ENCODE results near the gene LYST.
"Not testable (repeated sequence)": the region's sequence is repeated elsewhere in the genome, so short reads cannot be mapped to it uniquely, and the experiment has no call there.

Gene LYST

DNA sequence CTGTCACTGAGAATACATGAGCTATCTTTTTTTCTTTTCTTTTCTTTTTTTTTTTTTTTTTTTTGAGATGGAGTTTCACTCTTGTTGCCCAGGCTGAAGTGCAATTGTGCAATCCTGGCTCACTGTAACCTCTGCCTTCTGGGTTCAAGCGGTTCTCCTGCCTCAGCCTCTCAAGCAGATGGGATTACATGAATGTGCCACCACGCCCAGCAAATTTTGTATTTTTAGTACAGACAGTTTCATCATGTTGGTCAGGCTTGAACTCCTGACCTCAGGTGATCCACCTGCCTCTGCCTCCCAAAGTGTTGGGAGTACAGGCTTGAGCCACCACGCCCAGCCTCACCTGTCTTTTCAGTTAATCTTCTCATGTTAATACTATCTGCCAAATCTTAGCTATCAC, 112.5 kb downstream of the LYST start:
- H3K27ac ChIP-seq (ENCODE audit: low read depth, low read length); H2BK5ac ChIP-seq (ENCODE audit: low read depth, low read length, poor library complexity); H4K91ac ChIP-seq (ENCODE audit: low read depth, low read length); H3K18ac ChIP-seq (ENCODE audit: low read length); H3K4ac ChIP-seq (ENCODE audit: low read depth, low read length); H3K23ac ChIP-seq (ENCODE audit: low read length); H2BK12ac ChIP-seq (ENCODE audit: low read length); H3K4me1 ChIP-seq (ENCODE audit: control insufficient read depth in 1 of 2, insufficient read depth in 2 of 2, low read length in 2 of 2); DNase-seq; H2BK120ac ChIP-seq (ENCODE audit: insufficient read depth, low read length, poor library complexity); H4K12ac ChIP-seq (ENCODE audit: low read depth, low read length); H3K36me3 ChIP-seq (ENCODE audit: control insufficient read depth in 1 of 2, insufficient read depth in 2 of 2, low read length in 2 of 2); H3K27me3 ChIP-seq (ENCODE audit: insufficient read depth, low read length); H2AFZ ChIP-seq (ENCODE audit: insufficient read depth, low read length, poor library complexity); H3K79me1 ChIP-seq (ENCODE audit: low read length); H3K9ac ChIP-seq (ENCODE audit: low read length); H4K8ac ChIP-seq (ENCODE audit: low read depth, low read length); H3K9me3 ChIP-seq (ENCODE audit: insufficient read depth, low read depth, low read length); H3K14ac ChIP-seq (ENCODE audit: low read length); H3K79me2 ChIP-seq (ENCODE audit: control insufficient read depth, insufficient read depth, low read length, poor library complexity); H3K4me3 ChIP-seq (ENCODE audit: low read depth, low read length); H3K4me2 ChIP-seq (ENCODE audit: low read length); H2AK5ac ChIP-seq (ENCODE audit: low read length): not testable (repeated sequence)
- no CpG with 5 or more reads among the region's 3 CpGs for WGBS (ENCODE audit: extremely low coverage, insufficient coverage, insufficient read length)

- H4K12ac ChIP-seq (ENCODE audit: low read depth, low read length) = no peak overlapping the region
- no peak overlapping the region for H2AK5ac ChIP-seq (ENCODE audit: low read length)
- H3K9me3 ChIP-seq (ENCODE audit: insufficient read depth, low read depth, low read length) = no peaks in the 10 kb centered on the region
- H4K91ac ChIP-seq (ENCODE audit: low read depth, low read length) = no peak overlapping the region
- no peak overlapping the region for H3K9ac ChIP-seq (ENCODE audit: low read length)
- no peaks in the 10 kb centered on the region for H3K79me1 ChIP-seq (ENCODE audit: low read length)
- H3K4me1 ChIP-seq (ENCODE audit: control insufficient read depth in 1 of 2, insufficient read depth in 2 of 2, low read length in 2 of 2) = no peaks in the 10 kb centered on the region
- WGBS (ENCODE audit: extremely low coverage, insufficient coverage, insufficient read length) = no CpG with 5 or more reads among the region's 1 CpG
- no peak overlapping the region for H3K4ac ChIP-seq (ENCODE audit: low read depth, low read length)
- no peak overlapping the region for H2AFZ ChIP-seq (ENCODE audit: insufficient read depth, low read length, poor library complexity)
- H3K27ac ChIP-seq (ENCODE audit: low read depth, low read length) = no peak overlapping the region
- no peak overlapping the region for H3K4me3 ChIP-seq (ENCODE audit: low read depth, low read length)
- H3K4me2 ChIP-seq (ENCODE audit: low read length) = no peak overlapping the region
- peaks cover 0 to 1% of the 10 kb centered on the region in 2 experiments for H3K36me3 ChIP-seq (ENCODE audit: control insufficient read depth in 1 of 2, insufficient read depth in 2 of 2, low read length in 2 of 2)
- no peak overlapping the region for H2BK12ac ChIP-seq (ENCODE audit: low read length)
- H3K23ac ChIP-seq (ENCODE audit: low read length) = no peak overlapping the region
- no peak overlapping the region for H2BK120ac ChIP-seq (ENCODE audit: insufficient read depth, low read length, poor library complexity)
- DNase-seq = no peak
- no peak overlapping the region for H3K18ac ChIP-seq (ENCODE audit: low read length)
- H3K14ac ChIP-seq (ENCODE audit: low read length) = no peak overlapping the region
- H3K27me3 ChIP-seq (ENCODE audit: insufficient read depth, low read length) = no peaks in the 10 kb centered on the region
- no peak overlapping the region for H4K8ac ChIP-seq (ENCODE audit: low read depth, low read length)
- no peak overlapping the region for H2BK5ac ChIP-seq (ENCODE audit: low read depth, low read length, poor library complexity)
- H3K79me2 ChIP-seq (ENCODE audit: control insufficient read depth, insufficient read depth, low read length, poor library complexity) = no peaks in the 10 kb centered on the region
Observed at GRCh38 chr1:235749755-235750300, 116.9 kb downstream of the LYST start.

DNA sequence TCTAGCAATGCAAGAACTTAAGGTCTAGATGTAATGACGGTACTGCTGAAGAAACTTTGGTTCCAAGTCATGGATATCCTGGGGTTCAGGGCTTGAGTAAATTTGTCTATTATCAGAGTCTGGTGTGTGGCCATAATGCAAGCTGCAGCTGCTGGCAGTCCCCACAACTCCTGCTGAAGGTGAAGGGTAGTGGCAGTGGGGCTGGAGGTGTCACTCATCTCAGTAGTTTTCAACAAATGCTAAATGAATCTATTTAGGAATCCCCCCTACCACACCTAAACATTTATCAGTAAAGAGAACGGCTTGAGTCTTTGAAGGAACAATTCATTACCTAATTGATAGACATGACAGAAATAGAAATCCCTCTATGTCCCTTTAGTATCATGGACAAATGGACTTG, 118.0 kb downstream of the LYST start:
- Histone ChIP-seq H3K27ac (ENCODE audit: low read depth, low read length) (no peak overlapping the region), H3K9me3 (ENCODE audit: insufficient read depth, low read depth, low read length) (no peaks in the 10 kb centered on the region), H2AK5ac (ENCODE audit: low read length) (no peak overlapping the region), H2BK5ac (ENCODE audit: low read depth, low read length, poor library complexity) (no peak overlapping the region), H2BK12ac (ENCODE audit: low read length) (no peak overlapping the region), H3K14ac (ENCODE audit: low read length) (no peak overlapping the region), H3K4me3 (ENCODE audit: low read depth, low read length) (no peak overlapping the region), H2BK120ac (ENCODE audit: insufficient read depth, low read length, poor library complexity) (no peak overlapping the region), H2AFZ (ENCODE audit: insufficient read depth, low read length, poor library complexity) (no peak overlapping the region), H3K27me3 (ENCODE audit: insufficient read depth, low read length) (no peaks in the 10 kb centered on the region), H3K36me3 (ENCODE audit: control insufficient read depth in 1 of 2, insufficient read depth in 2 of 2, low read length in 2 of 2) (no peaks in the 10 kb centered on the region), H3K18ac (ENCODE audit: low read length) (no peak overlapping the region), H3K4me2 (ENCODE audit: low read length) (no peak overlapping the region), H3K79me2 (ENCODE audit: control insufficient read depth, insufficient read depth, low read length, poor library complexity) (no peaks in the 10 kb centered on the region), H4K91ac (ENCODE audit: low read depth, low read length) (no peak overlapping the region), H3K23ac (ENCODE audit: low read length) (no peak overlapping the region), H3K4ac (ENCODE audit: low read depth, low read length) (no peak overlapping the region), H4K8ac (ENCODE audit: low read depth, low read length) (no peak overlapping the region), H3K9ac (ENCODE audit: low read length) (no peak overlapping the region), H3K79me1 (ENCODE audit: low read length) (no peaks in the 10 kb centered on the region), H4K12ac (ENCODE audit: low read depth, low read length) (no peak overlapping the region), H3K4me1 (ENCODE audit: control insufficient read depth in 1 of 2, insufficient read depth in 2 of 2, low read length in 2 of 2) (no peaks in the 10 kb centered on the region)
- no peak for DNase-seq
- WGBS (ENCODE audit: extremely low coverage, insufficient coverage, insufficient read length) = no CpG with 5 or more reads among the region's 2 CpGs

DNA sequence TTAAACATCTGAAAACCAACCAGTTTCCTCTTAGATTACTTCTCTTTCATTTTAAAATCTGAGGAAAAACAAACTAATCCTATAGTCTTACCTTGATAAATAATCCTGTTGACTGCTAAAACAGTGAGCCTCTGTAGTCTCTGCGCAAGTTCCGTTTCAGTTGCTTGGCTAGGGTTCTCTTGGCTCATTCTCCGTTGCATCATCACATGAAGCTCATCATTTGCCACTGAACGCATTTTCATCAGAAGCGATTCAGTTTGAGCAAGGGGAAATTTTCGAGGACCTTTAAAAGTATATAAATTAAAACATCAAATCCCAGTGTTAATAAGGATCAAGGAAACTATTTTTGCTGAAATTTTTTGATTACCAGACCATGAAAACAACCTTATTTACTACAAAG, 120.5 kb downstream of the LYST start:
- no peak overlapping the region for H2BK12ac ChIP-seq (ENCODE audit: low read length)
- H3K4me2 ChIP-seq (ENCODE audit: low read length) = no peak overlapping the region
- H3K79me2 ChIP-seq (ENCODE audit: control insufficient read depth, insufficient read depth, low read length, poor library complexity) = no peaks in the 10 kb centered on the region
- no peak overlapping the region for H4K8ac ChIP-seq (ENCODE audit: low read depth, low read length)
- no peak overlapping the region for H3K27ac ChIP-seq (ENCODE audit: low read depth, low read length)
- no peak overlapping the region for H2BK5ac ChIP-seq (ENCODE audit: low read depth, low read length, poor library complexity)
- peaks cover 0 to 2% of the 10 kb centered on the region in 2 experiments for H3K4me1 ChIP-seq (ENCODE audit: control insufficient read depth in 1 of 2, insufficient read depth in 2 of 2, low read length in 2 of 2)
- no peaks in the 10 kb centered on the region for H3K36me3 ChIP-seq (ENCODE audit: control insufficient read depth in 1 of 2, insufficient read depth in 2 of 2, low read length in 2 of 2)
- H3K9ac ChIP-seq (ENCODE audit: low read length) = no peak overlapping the region
- no peaks in the 10 kb centered on the region for H3K9me3 ChIP-seq (ENCODE audit: insufficient read depth, low read depth, low read length)
- H3K14ac ChIP-seq (ENCODE audit: low read length) = no peak overlapping the region
- H3K79me1 ChIP-seq (ENCODE audit: low read length) = no peaks in the 10 kb centered on the region
- no peak overlapping the region for H3K23ac ChIP-seq (ENCODE audit: low read length)
- no peak overlapping the region for H3K18ac ChIP-seq (ENCODE audit: low read length)
- H2AFZ ChIP-seq (ENCODE audit: insufficient read depth, low read length, poor library complexity) = no peak overlapping the region
- H3K4me3 ChIP-seq (ENCODE audit: low read depth, low read length) = no peak overlapping the region
- H4K91ac ChIP-seq (ENCODE audit: low read depth, low read length) = no peak overlapping the region
- H4K12ac ChIP-seq (ENCODE audit: low read depth, low read length) = no peak overlapping the region
- H2AK5ac ChIP-seq (ENCODE audit: low read length) = no peak overlapping the region
- DNase-seq = no peak
- H3K4ac ChIP-seq (ENCODE audit: low read depth, low read length) = no peak overlapping the region
- H2BK120ac ChIP-seq (ENCODE audit: insufficient read depth, low read length, poor library complexity) = no peak overlapping the region
- no CpG with 5 or more reads among the region's 6 CpGs for WGBS (ENCODE audit: extremely low coverage, insufficient coverage, insufficient read length)
- no peaks in the 10 kb centered on the region for H3K27me3 ChIP-seq (ENCODE audit: insufficient read depth, low read length)

Measured in trophoblast cell (in vitro differentiated cells and primary cell).